Liver (tissue), 9 donors: Measurements from ENCODE around the gene XYLT1. TPM values are rescaled to one million over a fixed set of nuclear protein-coding genes. Genes with fewer than 3 reads are reported as not detected.

Source experiments
- DNase-seq: peaks from one replicate; pipeline ENCODE4 v3.0.0-alpha.2; 2017; ENCODE audit warnings: low spot score
- H3K27ac ChIP-seq, 2 donors: one replicate each; pipeline ENCODE4 v1.7.0; 2013; ENCODE audit warnings: inconsistent platforms in 2 of 2, low read length in 2 of 2, control low read depth in 1 of 2, low read depth in 1 of 2, mild to moderate bottlenecking in 1 of 2
- H3K27me3 ChIP-seq, 4 donors: one replicate each; pipeline versions ENCODE4 v1.6.1 to v1.7.0; 2013; ENCODE audit warnings: low read length in 3 of 4, inconsistent platforms in 1 of 4, mild to moderate bottlenecking in 1 of 4, moderate library complexity in 1 of 4; ENCODE audit not compliant: control insufficient read depth in 4 of 4, insufficient read depth in 4 of 4
- H3K36me3 ChIP-seq, 4 donors: one replicate each; pipeline versions ENCODE4 v1.6.1 to v1.7.0; 2013; ENCODE audit warnings: low read length in 3 of 4, mild to moderate bottlenecking in 3 of 4, low read depth in 1 of 4, moderate library complexity in 1 of 4; ENCODE audit not compliant: control insufficient read depth in 4 of 4, insufficient read depth in 3 of 4
- H3K4me1 ChIP-seq, 4 donors: one replicate each; pipeline versions ENCODE4 v1.6.1 to v1.7.0; 2013; ENCODE audit warnings: low read length in 3 of 4, mild to moderate bottlenecking in 3 of 4, moderate library complexity in 1 of 4; ENCODE audit not compliant: control insufficient read depth in 4 of 4, insufficient read depth in 4 of 4
- H3K4me3 ChIP-seq, 3 donors: one replicate each; pipeline versions ENCODE4 v1.6.1 to v1.7.0; 2013; ENCODE audit warnings: low read length in 3 of 3, control low read depth in 1 of 3, low read depth in 1 of 3, mild to moderate bottlenecking in 1 of 3
- H3K9ac ChIP-seq, 2 donors: one replicate each; pipeline ENCODE4 v1.7.0; 2013; ENCODE audit warnings: low read length in 2 of 2, mild to moderate bottlenecking in 2 of 2, moderate library complexity in 2 of 2, control low read depth in 1 of 2, low read depth in 1 of 2
- H3K9me3 ChIP-seq, 4 donors: one replicate each; pipeline versions ENCODE4 v1.6.1 to v1.7.0; 2013; ENCODE audit warnings: low read length in 3 of 4; ENCODE audit not compliant: control insufficient read depth in 4 of 4
- ATF3 ChIP-seq: IDR thresholded peaks from 2 replicates; pipeline ENCODE4 v1.6.1; 2016; ENCODE audit warnings: antibody characterized with exemption
- CTCF ChIP-seq: fragments of 150-350 bp; IDR thresholded peaks from 2 replicates; pipeline ENCODE4 v1.5.1; 2017; ENCODE audit warnings: improper control_type of control experiment, low read depth, low read length; ENCODE audit not compliant: missing input control
- EGR1 ChIP-seq, 2 donors: IDR thresholded peaks; 2 replicates each; pipeline ENCODE4 v1.6.1; 2016 to 2018; ENCODE audit warnings: antibody characterized with exemption in 2 of 2, low read depth in 2 of 2
- FOXA1 ChIP-seq: IDR thresholded peaks from 2 replicates; pipeline ENCODE4 v1.6.1; 2016; ENCODE audit warnings: antibody characterized with exemption
- FOXA2 ChIP-seq: IDR thresholded peaks from 2 replicates; pipeline ENCODE4 v1.6.1; 2016; ENCODE audit warnings: antibody characterized with exemption
- GABPA ChIP-seq, 2 donors: IDR thresholded peaks in 1 of 2; conservative IDR thresholded peaks in 1 of 2; 2 replicates each; pipeline ENCODE4 v1.6.1; 2016; ENCODE audit warnings: antibody characterized with exemption in 2 of 2, mild to moderate bottlenecking in 1 of 2, moderate library complexity in 1 of 2
- HNF4A ChIP-seq, 2 donors: conservative IDR thresholded peaks; 2 replicates each; pipeline ENCODE4 v1.6.1; 2016; ENCODE audit warnings: antibody characterized with exemption in 2 of 2, mild to moderate bottlenecking in 2 of 2
- HNF4G ChIP-seq: IDR thresholded peaks from 2 replicates; pipeline ENCODE4 v1.6.1; 2016; ENCODE audit warnings: antibody characterized with exemption
- JUND ChIP-seq, 2 donors: IDR thresholded peaks; 2 replicates each; pipeline ENCODE4 v1.6.1; 2016; ENCODE audit warnings: antibody characterized with exemption in 2 of 2
- MAX ChIP-seq: IDR thresholded peaks from 2 replicates; pipeline ENCODE4 v1.6.1; 2016; ENCODE audit warnings: antibody characterized with exemption
- NR2F2 ChIP-seq: IDR thresholded peaks from 2 replicates; pipeline ENCODE4 v1.6.1; 2016; ENCODE audit warnings: antibody characterized with exemption
- RAD21 ChIP-seq, 2 donors: IDR thresholded peaks; 2 replicates each; pipeline ENCODE4 v1.6.1; 2016; ENCODE audit warnings: antibody characterized with exemption in 2 of 2, mild to moderate bottlenecking in 2 of 2
- REST ChIP-seq: IDR thresholded peaks from 2 replicates; pipeline ENCODE4 v1.6.1; 2016; ENCODE audit warnings: antibody characterized with exemption, mild to moderate bottlenecking
- RXRA ChIP-seq, 2 donors: IDR thresholded peaks; 2 replicates each; pipeline ENCODE4 v1.6.1; 2017 to 2018; ENCODE audit warnings: antibody characterized with exemption in 2 of 2, mild to moderate bottlenecking in 1 of 2
- SP1 ChIP-seq: IDR thresholded peaks from 2 replicates; pipeline ENCODE4 v1.6.1; 2018; ENCODE audit warnings: antibody characterized with exemption, mild to moderate bottlenecking
- TAF1 ChIP-seq: conservative IDR thresholded peaks from 2 replicates; pipeline ENCODE4 v1.6.1; 2016; ENCODE audit warnings: antibody characterized with exemption, mild to moderate bottlenecking
- YY1 ChIP-seq: IDR thresholded peaks from 2 replicates; pipeline ENCODE4 v1.6.1; 2016; ENCODE audit warnings: antibody characterized with exemption, mild to moderate bottlenecking
- ZBTB33 ChIP-seq: IDR thresholded peaks from 2 replicates; pipeline ENCODE4 v1.6.1; 2016; ENCODE audit warnings: antibody characterized with exemption
- WGBS: extraction: QIAGEN DNeasy Blood & Tissue Kit; methylation state at CpG from one replicate; pipeline ENCODE4 v1.1.7; 2013; 5-methylcytosine and 5-hydroxymethylcytosine counted together
- polyA plus RNA-seq, 2 donors: library from polyadenylated mRNA; stranded (reverse) in 1 of 2; unstranded in 1 of 2; fragments of 200-250 nt in 1 of 2; fragments of >200 nt in 1 of 2; fragmentation: Nextera tagmentation in 1 of 2; extraction: Ambion mirVana in 1 of 2; gene quantifications; one replicate each; pipeline versions ENCODE4 v1.2.1 to v1.2.3, GENCODE V29; 2013 to 2015
- total RNA-seq, 2 donors: library from RNA; depleted of rRNA; stranded (reverse); fragments of >200 nt; gene quantifications; one replicate each; pipeline ENCODE4 v1.2.3, GENCODE V29; 2014
- donor health status: healthy.
- donor health status: healthy.
- donor health status: healthy.
- donor health status: healthy.
- donor health status: healthy.

XYLT1 gene
- total and polyA plus RNA-seq, 4 donors, result 0.25 to 2.3 (median 0.53) TPM

- Histone ChIP-seq H3K4me1 (no peaks in the 10 kb centered on the region), H3K4me3 (no peak overlapping the region), H3K27me3 (peaks cover 0 to 9% (median 0%) of the 10 kb centered on the region in 4 donors), H3K9me3 (no peaks in the 10 kb centered on the region), H3K9ac (no peak overlapping the region), H3K27ac (no peak overlapping the region), H3K36me3 (no peaks in the 10 kb centered on the region)
- DNase-seq, result no peak
- 84% methylated on average over 2 of the region's 2 CpGs for WGBS
- no peak for TF ChIP-seq ATF3
- no peak for TF ChIP-seq RXRA (IDR thresholded peaks at IDR 0.05)
- TF ChIP-seq HNF4A (conservative IDR thresholded peaks at IDR 0.05), result no peak
- no peak for TF ChIP-seq HNF4G
- no peak for TF ChIP-seq TAF1
- TF ChIP-seq ZBTB33, result no peak
- no peak for TF ChIP-seq FOXA2
- no peak for TF ChIP-seq YY1
- TF ChIP-seq CTCF, result no peak
- TF ChIP-seq MAX, result no peak
- no peak for TF ChIP-seq GABPA (IDR thresholded peaks at IDR 0.05 in 1 of 2, conservative IDR thresholded peaks at IDR 0.05 in 1 of 2)
- no peak for TF ChIP-seq FOXA1
- TF ChIP-seq REST, result no peak
- no peak for TF ChIP-seq JUND (IDR thresholded peaks at IDR 0.05)
- TF ChIP-seq NR2F2, result no peak
- no peak for TF ChIP-seq RAD21 (IDR thresholded peaks at IDR 0.05)
- no peak for TF ChIP-seq EGR1 (IDR thresholded peaks at IDR 0.05; ENCODE audit: low read depth in 2 of 2)
- TF ChIP-seq SP1, result no peak
Observed at GRCh38 chr16:17463335-17463734, 7.4 kb downstream of the XYLT1 start.
